Kidney glomerular epithelial cell (primary cell): ENCODE results near the gene MXRA8.

ENCODE experiments used
- DNase-seq: peaks from one replicate; lab custom pipeline; 2025; lab: John Stamatoyannopoulos, UW

Gene MXRA8

DNA sequence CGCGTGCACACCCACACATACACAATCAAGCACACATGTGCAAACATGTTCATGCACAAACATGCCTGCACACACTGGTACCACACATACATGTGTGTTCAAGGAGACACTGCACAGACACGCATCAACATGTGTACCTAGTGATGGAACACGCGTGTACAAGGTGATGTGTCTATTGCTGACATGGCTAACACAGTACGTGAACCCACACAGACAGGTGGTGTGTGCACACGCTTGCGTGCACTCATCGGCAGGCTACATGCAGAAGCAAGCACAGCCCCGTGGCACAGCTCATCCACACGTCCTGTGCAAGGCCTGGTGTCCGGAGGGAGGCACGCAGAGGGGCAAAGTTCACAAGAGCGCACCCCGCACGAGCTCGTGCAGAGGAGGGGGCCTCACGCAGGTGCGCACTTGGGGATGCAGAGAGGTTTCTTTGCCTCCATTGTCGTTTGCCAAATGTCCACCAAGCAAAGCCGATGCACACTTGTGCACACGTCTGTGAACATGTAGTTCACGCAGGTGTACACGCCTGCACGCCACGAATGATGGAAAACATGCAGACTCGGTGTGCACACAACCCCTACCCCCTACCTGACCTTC lies 51.6 kb downstream of the MXRA8 start:
- no peak for DNase-seq

- no peak for DNase-seq
These were observed 52.2 kb downstream of the MXRA8 start for GRCh38 chr1:1306070-1306660.

- peak; percentile 15 for DNase-seq
These were observed 52.9 kb downstream of the MXRA8 start for GRCh38 chr1:1305300-1306069.

- DNase-seq = peak; percentile 78
These were observed 53.7 kb downstream of the MXRA8 start for GRCh38 chr1:1304331-1305299.

DNA sequence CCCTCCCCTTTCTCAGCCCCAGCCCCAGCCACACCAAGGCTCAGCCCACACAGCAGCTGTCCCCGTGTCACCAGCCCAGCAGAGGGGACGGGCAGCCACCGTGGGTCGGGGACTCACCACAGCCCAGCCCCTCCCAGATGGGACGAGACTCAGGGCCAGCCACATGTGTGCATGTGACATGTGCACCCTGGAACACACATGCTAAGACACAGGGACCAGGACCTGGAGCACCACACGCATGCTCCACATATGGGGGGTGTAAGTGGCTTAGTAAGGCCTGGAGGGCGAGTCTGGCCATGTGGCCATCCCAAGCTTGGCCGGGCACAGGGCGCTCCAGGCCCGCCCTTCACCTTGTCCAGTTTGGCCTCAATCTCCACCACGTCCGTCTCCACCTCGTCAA lies 54.6 kb downstream of the MXRA8 start:
- DNase-seq = no peak

- no peak for DNase-seq
These were observed 55.3 kb downstream of the MXRA8 start for GRCh38 chr1:1302951-1303509.
